DND-41 (cell line): ENCODE measurements around the gene TMEM165.

ENCODE experiments used
- CTCF ChIP-seq: IDR thresholded peaks from 2 replicates; pipeline ENCODE4 v1.5.1; 2012; ENCODE audit warnings: borderline replicate concordance, low read length, moderate library complexity, mild to moderate bottlenecking; ENCODE audit not compliant: poor library complexity, severe bottlenecking; ENCODE audit errors: extremely low read depth
- EZH2 ChIP-seq: IDR thresholded peaks from 3 replicates; pipeline ENCODE4 v1.6.1; 2012; ENCODE audit warnings: borderline replicate concordance, low read depth, mild to moderate bottlenecking, moderate library complexity, low read length, inconsistent platforms; ENCODE audit not compliant: severe bottlenecking

DNA sequence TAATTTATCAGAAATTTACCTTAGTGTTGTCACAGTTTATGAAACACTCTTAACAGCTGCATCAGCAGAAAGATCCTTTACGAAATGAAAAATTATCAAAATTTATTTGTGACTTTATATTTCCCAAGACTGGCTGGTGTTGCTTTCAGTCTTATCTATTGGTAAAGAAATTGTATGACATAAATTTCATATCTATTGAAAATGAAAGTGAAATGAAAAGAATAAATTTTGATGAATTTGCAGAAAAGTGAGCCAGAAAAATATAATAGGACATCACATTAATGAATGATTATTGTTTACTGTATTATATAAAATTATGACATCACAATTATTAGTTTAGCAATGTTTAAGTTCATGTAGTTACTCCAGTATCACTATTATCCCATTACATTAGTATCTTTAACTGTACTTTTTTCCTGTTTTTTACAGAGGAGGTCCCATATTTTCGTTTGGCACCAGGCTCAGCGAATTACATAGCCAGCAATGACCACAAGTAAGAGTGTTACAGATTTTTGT, 13.2 kb upstream of the TMEM165 start:
- TF ChIP-seq CTCF (no peak), EZH2 (no peak)
